ENCODE data around the gene BLOC1S2.

Gene BLOC1S2

GRCh38 chr10:100286051-100287033, at the start of gene BLOC1S2:
TSS of gene BLOC1S2 (minus strand) at chr10:100286680. CDS start at chr10:100286659, 21 bp downstream.
- DNase-seq (ENCODE audit: low read depth): peak; percentile 44
- TF ChIP-seq CTCF (IDR thresholded peaks at IDR 0.05; ENCODE audit: control insufficient read depth, extremely low read depth, insufficient read depth): no peak
- peak within 1 kb of the TSS; percentile 73 for H3K4me3 ChIP-seq (ENCODE audit: low read depth, low read length)

- no peak for TF ChIP-seq CTCF (IDR thresholded peaks at IDR 0.05; ENCODE audit: control insufficient read depth, extremely low read depth, insufficient read depth)
- H3K4me3 ChIP-seq (ENCODE audit: low read depth, low read length): no peak overlapping the region
- no peak for DNase-seq (ENCODE audit: low read depth)
Measured at GRCh38 chr10:100334762-100335161, 48.3 kb upstream of the BLOC1S2 start.

GRCh38 chr10:100333661-100334440, 47.4 kb upstream of the BLOC1S2 start:
- TF ChIP-seq CTCF (IDR thresholded peaks at IDR 0.05; ENCODE audit: control insufficient read depth, extremely low read depth, insufficient read depth): no peak
- no peak overlapping the region for H3K4me3 ChIP-seq (ENCODE audit: low read depth, low read length)
- DNase-seq (ENCODE audit: low read depth): no peak

GRCh38 chr10:100333106-100333505, 46.6 kb upstream of the BLOC1S2 start:
- no peak for DNase-seq (ENCODE audit: low read depth)
- no peak overlapping the region for H3K4me3 ChIP-seq (ENCODE audit: low read depth, low read length)
- no peak for TF ChIP-seq CTCF (IDR thresholded peaks at IDR 0.05; ENCODE audit: control insufficient read depth, extremely low read depth, insufficient read depth)

- DNase-seq (ENCODE audit: low read depth): no peak
- no peak within 1 kb of the TSS for H3K4me3 ChIP-seq (ENCODE audit: low read depth, low read length)
- no peak for TF ChIP-seq CTCF (IDR thresholded peaks at IDR 0.05; ENCODE audit: control insufficient read depth, extremely low read depth, insufficient read depth)
Measured at GRCh38 chr10:100330079-100330478, 43.6 kb upstream of the BLOC1S2 start, which contains the start of gene PKD2L1. TSS of gene PKD2L1 (minus strand) at chr10:100330228. CDS start at chr10:100330103, 125 bp downstream.

- no peak for TF ChIP-seq CTCF (IDR thresholded peaks at IDR 0.05; ENCODE audit: control insufficient read depth, extremely low read depth, insufficient read depth)
- no peak overlapping the region for H3K4me3 ChIP-seq (ENCODE audit: low read depth, low read length)
- DNase-seq (ENCODE audit: low read depth): no peak
Measured at GRCh38 chr10:100328198-100328597, 41.7 kb upstream of the BLOC1S2 start.
